Stomach (tissue), 4 donors: ENCODE results near the gene DOCK2.

Source experiments
- EP300 ChIP-seq: sonication (generic); formaldehyde crosslinking; IDR thresholded peaks from one replicate; pipeline ENCODE4 v1.6.1; 2017; ENCODE audit warnings: antibody characterized with exemption
- TF ChIP-seq, protein P1 (sequence below), 7 experiments: fragments of 450-650 bp in 4 of 7; fragments of 200-600 bp in 3 of 7; sonication (generic) in 3 of 7; IDR thresholded peaks; one replicate each; pipeline ENCODE4 v1.5.1; 2016 to 2019; ENCODE audit warnings: antibody characterized with exemption in 7 of 7, control low read depth in 2 of 7, mild to moderate bottlenecking in 1 of 7

GRCh38 chr5:169989365-169989764 is 352.3 kb downstream of the DOCK2 start:
- TF ChIP-seq, protein P1, sequence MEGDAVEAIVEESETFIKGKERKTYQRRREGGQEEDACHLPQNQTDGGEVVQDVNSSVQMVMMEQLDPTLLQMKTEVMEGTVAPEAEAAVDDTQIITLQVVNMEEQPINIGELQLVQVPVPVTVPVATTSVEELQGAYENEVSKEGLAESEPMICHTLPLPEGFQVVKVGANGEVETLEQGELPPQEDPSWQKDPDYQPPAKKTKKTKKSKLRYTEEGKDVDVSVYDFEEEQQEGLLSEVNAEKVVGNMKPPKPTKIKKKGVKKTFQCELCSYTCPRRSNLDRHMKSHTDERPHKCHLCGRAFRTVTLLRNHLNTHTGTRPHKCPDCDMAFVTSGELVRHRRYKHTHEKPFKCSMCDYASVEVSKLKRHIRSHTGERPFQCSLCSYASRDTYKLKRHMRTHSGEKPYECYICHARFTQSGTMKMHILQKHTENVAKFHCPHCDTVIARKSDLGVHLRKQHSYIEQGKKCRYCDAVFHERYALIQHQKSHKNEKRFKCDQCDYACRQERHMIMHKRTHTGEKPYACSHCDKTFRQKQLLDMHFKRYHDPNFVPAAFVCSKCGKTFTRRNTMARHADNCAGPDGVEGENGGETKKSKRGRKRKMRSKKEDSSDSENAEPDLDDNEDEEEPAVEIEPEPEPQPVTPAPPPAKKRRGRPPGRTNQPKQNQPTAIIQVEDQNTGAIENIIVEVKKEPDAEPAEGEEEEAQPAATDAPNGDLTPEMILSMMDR (IDR thresholded peaks at IDR 0.05) = no peak
- no peak for TF ChIP-seq EP300
